Measurements from ENCODE around the gene RTP5.

The RTP5 gene

GRCh38 chr2:241853651-241854341 lies 15.7 kb upstream of the RTP5 start:
- no peaks in the 10 kb centered on the region for H3K4me1 ChIP-seq (ENCODE audit: control insufficient read depth, insufficient read depth, low read length)
- H3K27ac ChIP-seq (ENCODE audit: low read length) = no peak overlapping the region
- no peaks in the 10 kb centered on the region for H3K36me3 ChIP-seq (ENCODE audit: control insufficient read depth in 2 of 2, insufficient read depth in 2 of 2, low read length in 2 of 2)
- no peak overlapping the region for H3K9ac ChIP-seq (ENCODE audit: low read length in 2 of 2)
- no peaks in the 10 kb centered on the region for H3K9me3 ChIP-seq (ENCODE audit: control insufficient read depth in 2 of 2, low read length in 2 of 2)
- peaks cover 0 to 5% of the 10 kb centered on the region in 2 donors for H3K27me3 ChIP-seq (ENCODE audit: control insufficient read depth in 1 of 2, insufficient read depth in 2 of 2, low read length in 2 of 2)
- no peak overlapping the region for H3K4me3 ChIP-seq (ENCODE audit: low read length in 2 of 2)

- no peaks in the 10 kb centered on the region for H3K36me3 ChIP-seq (ENCODE audit: control insufficient read depth in 2 of 2, insufficient read depth in 2 of 2, low read length in 2 of 2)
- H3K27ac ChIP-seq (ENCODE audit: low read length) = no peak overlapping the region
- H3K9me3 ChIP-seq (ENCODE audit: control insufficient read depth in 2 of 2, low read length in 2 of 2) = no peaks in the 10 kb centered on the region
- H3K4me3 ChIP-seq (ENCODE audit: low read length in 2 of 2) = no peak overlapping the region
- no peak overlapping the region for H3K9ac ChIP-seq (ENCODE audit: low read length in 2 of 2)
- H3K27me3 ChIP-seq (ENCODE audit: control insufficient read depth in 1 of 2, insufficient read depth in 2 of 2, low read length in 2 of 2) = peaks cover 5 to 7% of the 10 kb centered on the region in 2 donors
- no peaks in the 10 kb centered on the region for H3K4me1 ChIP-seq (ENCODE audit: control insufficient read depth, insufficient read depth, low read length)
Measured at GRCh38 chr2:241854342-241855244, 14.9 kb upstream of the RTP5 start.

GRCh38 chr2:241855245-241855887 lies 14.2 kb upstream of the RTP5 start:
- Histone ChIP-seq H3K27me3 (ENCODE audit: control insufficient read depth in 1 of 2, insufficient read depth in 2 of 2, low read length in 2 of 2) (peaks cover 5 to 10% of the 10 kb centered on the region in 2 donors), H3K27ac (ENCODE audit: low read length) (no peak overlapping the region), H3K4me1 (ENCODE audit: control insufficient read depth, insufficient read depth, low read length) (peaks cover 4% of the 10 kb centered on the region), H3K36me3 (ENCODE audit: control insufficient read depth in 2 of 2, insufficient read depth in 2 of 2, low read length in 2 of 2) (no peaks in the 10 kb centered on the region), H3K9ac (ENCODE audit: low read length in 2 of 2) (no peak overlapping the region), H3K9me3 (ENCODE audit: control insufficient read depth in 2 of 2, low read length in 2 of 2) (no peaks in the 10 kb centered on the region), H3K4me3 (ENCODE audit: low read length in 2 of 2) (no peak overlapping the region)

- Histone ChIP-seq H3K27ac (ENCODE audit: low read length) (no peak overlapping the region), H3K4me3 (ENCODE audit: low read length in 2 of 2) (no peak overlapping the region), H3K27me3 (ENCODE audit: control insufficient read depth in 1 of 2, insufficient read depth in 2 of 2, low read length in 2 of 2) (peaks cover 5 to 14% of the 10 kb centered on the region in 2 donors), H3K9ac (ENCODE audit: low read length in 2 of 2) (no peak overlapping the region), H3K4me1 (ENCODE audit: control insufficient read depth, insufficient read depth, low read length) (peaks cover 8% of the 10 kb centered on the region), H3K36me3 (ENCODE audit: control insufficient read depth in 2 of 2, insufficient read depth in 2 of 2, low read length in 2 of 2) (no peaks in the 10 kb centered on the region), H3K9me3 (ENCODE audit: control insufficient read depth in 2 of 2, low read length in 2 of 2) (no peaks in the 10 kb centered on the region)
Measured at GRCh38 chr2:241855888-241856422, 13.6 kb upstream of the RTP5 start.

- Histone ChIP-seq H3K27me3 (ENCODE audit: control insufficient read depth in 1 of 2, insufficient read depth in 2 of 2, low read length in 2 of 2) (peaks cover 8 to 23% of the 10 kb centered on the region in 2 donors), H3K36me3 (ENCODE audit: control insufficient read depth in 2 of 2, insufficient read depth in 2 of 2, low read length in 2 of 2) (no peaks in the 10 kb centered on the region), H3K27ac (ENCODE audit: low read length) (no peak overlapping the region), H3K9ac (ENCODE audit: low read length in 2 of 2) (no peak overlapping the region), H3K4me1 (ENCODE audit: control insufficient read depth, insufficient read depth, low read length) (peaks cover 8% of the 10 kb centered on the region), H3K4me3 (ENCODE audit: low read length in 2 of 2) (no peak overlapping the region), H3K9me3 (ENCODE audit: control insufficient read depth in 2 of 2, low read length in 2 of 2) (no peaks in the 10 kb centered on the region)
Measured at GRCh38 chr2:241857041-241857541, 12.4 kb upstream of the RTP5 start.

- no peak overlapping the region for H3K9ac ChIP-seq (ENCODE audit: low read length in 2 of 2)
- H3K4me3 ChIP-seq (ENCODE audit: low read length in 2 of 2) = no peak overlapping the region
- peaks cover 10 to 25% of the 10 kb centered on the region in 2 donors for H3K27me3 ChIP-seq (ENCODE audit: control insufficient read depth in 1 of 2, insufficient read depth in 2 of 2, low read length in 2 of 2)
- H3K36me3 ChIP-seq (ENCODE audit: control insufficient read depth in 2 of 2, insufficient read depth in 2 of 2, low read length in 2 of 2) = no peaks in the 10 kb centered on the region
- no peak overlapping the region for H3K27ac ChIP-seq (ENCODE audit: low read length)
- H3K9me3 ChIP-seq (ENCODE audit: control insufficient read depth in 2 of 2, low read length in 2 of 2) = no peaks in the 10 kb centered on the region
- H3K4me1 ChIP-seq (ENCODE audit: control insufficient read depth, insufficient read depth, low read length) = peaks cover 8% of the 10 kb centered on the region
Measured at GRCh38 chr2:241857572-241858121, 11.9 kb upstream of the RTP5 start.

- no peaks in the 10 kb centered on the region for H3K9me3 ChIP-seq (ENCODE audit: control insufficient read depth in 2 of 2, low read length in 2 of 2)
- no peak within 1 kb of the TSS for H3K9ac ChIP-seq (ENCODE audit: low read length in 2 of 2)
- no peak within 1 kb of the TSS for H3K27ac ChIP-seq (ENCODE audit: low read length)
- H3K27me3 ChIP-seq (ENCODE audit: control insufficient read depth in 1 of 2, insufficient read depth in 2 of 2, low read length in 2 of 2) = peaks cover 18 to 31% of the 10 kb centered on the region in 2 donors
- no peaks in the 10 kb centered on the region for H3K36me3 ChIP-seq (ENCODE audit: control insufficient read depth in 2 of 2, insufficient read depth in 2 of 2, low read length in 2 of 2)
- H3K4me1 ChIP-seq (ENCODE audit: control insufficient read depth, insufficient read depth, low read length) = peaks cover 10% of the 10 kb centered on the region
- H3K4me3 ChIP-seq (ENCODE audit: low read length in 2 of 2) = peak within 1 kb of the TSS in 1 of 2 donors; percentile 52
Measured at GRCh38 chr2:241858206-241859016, 11.1 kb upstream of the RTP5 start, which contains the start of gene PDCD1. Gene PDCD1, minus strand, starts transcription at chr2:241858894. Its CDS starts 56 bp downstream, at chr2:241858838.

- H3K9me3 ChIP-seq (ENCODE audit: control insufficient read depth in 2 of 2, low read length in 2 of 2) = no peaks in the 10 kb centered on the region
- no peaks in the 10 kb centered on the region for H3K36me3 ChIP-seq (ENCODE audit: control insufficient read depth in 2 of 2, insufficient read depth in 2 of 2, low read length in 2 of 2)
- H3K9ac ChIP-seq (ENCODE audit: low read length in 2 of 2) = no peak overlapping the region
- H3K27ac ChIP-seq (ENCODE audit: low read length) = no peak overlapping the region
- H3K27me3 ChIP-seq (ENCODE audit: control insufficient read depth in 1 of 2, insufficient read depth in 2 of 2, low read length in 2 of 2) = peaks cover 21 to 33% of the 10 kb centered on the region in 2 donors
- H3K4me3 ChIP-seq (ENCODE audit: low read length in 2 of 2) = no peak overlapping the region
- H3K4me1 ChIP-seq (ENCODE audit: control insufficient read depth, insufficient read depth, low read length) = peaks cover 12% of the 10 kb centered on the region
Measured at GRCh38 chr2:241859017-241859435, 10.5 kb upstream of the RTP5 start.

GRCh38 chr2:241859436-241860183 lies 9.9 kb upstream of the RTP5 start:
- Histone ChIP-seq H3K9me3 (ENCODE audit: control insufficient read depth in 2 of 2, low read length in 2 of 2) (no peaks in the 10 kb centered on the region), H3K4me3 (ENCODE audit: low read length in 2 of 2) (peak overlapping the region in 1 of 2 donors; percentile 52), H3K9ac (ENCODE audit: low read length in 2 of 2) (no peak overlapping the region), H3K36me3 (ENCODE audit: control insufficient read depth in 2 of 2, insufficient read depth in 2 of 2, low read length in 2 of 2) (no peaks in the 10 kb centered on the region), H3K27me3 (ENCODE audit: control insufficient read depth in 1 of 2, insufficient read depth in 2 of 2, low read length in 2 of 2) (peaks cover 21 to 39% of the 10 kb centered on the region in 2 donors), H3K27ac (ENCODE audit: low read length) (peak overlapping the region; percentile 31), H3K4me1 (ENCODE audit: control insufficient read depth, insufficient read depth, low read length) (peaks cover 12% of the 10 kb centered on the region)
